ENCODE results near the gene PFKFB1.
"Not testable (repeated sequence)": the region's sequence is repeated elsewhere in the genome, so short reads cannot be mapped to it uniquely, and the experiment has no call there.

Gene PFKFB1

GRCh38 chrX:54994668-54995351, 822 bp upstream of the PFKFB1 start:
- DNase-seq (ENCODE audit: low read depth in 3 of 3, low spot score in 1 of 3): no peak

GRCh38 chrX:54992911-54993622, 921 bp downstream of the PFKFB1 start:
- no peak for DNase-seq (ENCODE audit: low read depth in 3 of 3, low spot score in 1 of 3)

GRCh38 chrX:54991706-54992105, 2.3 kb downstream of the PFKFB1 start:
- DNase-seq (ENCODE audit: low read depth in 3 of 3, low spot score in 1 of 3): no peak

GRCh38 chrX:54983306-54983705, 10.7 kb downstream of the PFKFB1 start:
- not testable (repeated sequence) for DNase-seq (ENCODE audit: low read depth in 3 of 3, low spot score in 1 of 3)

- DNase-seq (ENCODE audit: low read depth in 3 of 3, low spot score in 1 of 3): no peak
Measured at GRCh38 chrX:54980334-54980733, 13.7 kb downstream of the PFKFB1 start.

GRCh38 chrX:54979432-54979831, 14.6 kb downstream of the PFKFB1 start:
- no peak for DNase-seq (ENCODE audit: low read depth in 3 of 3, low spot score in 1 of 3)

GRCh38 chrX:54978448-54978847, 15.5 kb downstream of the PFKFB1 start:
- no peak for DNase-seq (ENCODE audit: low read depth in 3 of 3, low spot score in 1 of 3)

GRCh38 chrX:54977387-54977786, 16.6 kb downstream of the PFKFB1 start:
- no peak for DNase-seq (ENCODE audit: low read depth in 3 of 3, low spot score in 1 of 3)

- DNase-seq (ENCODE audit: low read depth in 3 of 3, low spot score in 1 of 3): no peak
Measured at GRCh38 chrX:54964766-54965497, 29.1 kb downstream of the PFKFB1 start.

- no peak for DNase-seq (ENCODE audit: low read depth in 3 of 3, low spot score in 1 of 3)
Measured at GRCh38 chrX:54961750-54962149, 32.2 kb downstream of the PFKFB1 start.

GRCh38 chrX:54950730-54951375, 43.1 kb downstream of the PFKFB1 start:
- DNase-seq (ENCODE audit: low read depth in 3 of 3, low spot score in 1 of 3): no peak

- no peak for DNase-seq (ENCODE audit: low read depth in 3 of 3, low spot score in 1 of 3)
Measured at GRCh38 chrX:54945224-54945623, 48.8 kb downstream of the PFKFB1 start.

GRCh38 chrX:54944816-54945215, 49.2 kb downstream of the PFKFB1 start:
- no peak for DNase-seq (ENCODE audit: low read depth in 3 of 3, low spot score in 1 of 3)

- DNase-seq (ENCODE audit: low read depth in 3 of 3, low spot score in 1 of 3): no peak
Measured at GRCh38 chrX:54937416-54937815, 56.6 kb downstream of the PFKFB1 start.

- no peak for DNase-seq (ENCODE audit: low read depth in 3 of 3, low spot score in 1 of 3)
Measured at GRCh38 chrX:54935306-54935705, 58.7 kb downstream of the PFKFB1 start.

GRCh38 chrX:54934890-54935289, 59.1 kb downstream of the PFKFB1 start:
- DNase-seq (ENCODE audit: low read depth in 3 of 3, low spot score in 1 of 3): no peak

GRCh38 chrX:54934058-54934457, 59.9 kb downstream of the PFKFB1 start:
- no peak for DNase-seq (ENCODE audit: low read depth in 3 of 3, low spot score in 1 of 3)

GRCh38 chrX:54933150-54933826, 60.7 kb downstream of the PFKFB1 start:
- no peak for DNase-seq (ENCODE audit: low read depth in 3 of 3, low spot score in 1 of 3)

GRCh38 chrX:54931107-54931506, 62.9 kb downstream of the PFKFB1 start:
- DNase-seq (ENCODE audit: low read depth in 3 of 3, low spot score in 1 of 3): no peak

GRCh38 chrX:54930291-54931049, 63.5 kb downstream of the PFKFB1 start:
- DNase-seq (ENCODE audit: low read depth in 3 of 3, low spot score in 1 of 3): no peak
